ENCODE results near the gene MAP2K6.

Gene MAP2K6

DNA sequence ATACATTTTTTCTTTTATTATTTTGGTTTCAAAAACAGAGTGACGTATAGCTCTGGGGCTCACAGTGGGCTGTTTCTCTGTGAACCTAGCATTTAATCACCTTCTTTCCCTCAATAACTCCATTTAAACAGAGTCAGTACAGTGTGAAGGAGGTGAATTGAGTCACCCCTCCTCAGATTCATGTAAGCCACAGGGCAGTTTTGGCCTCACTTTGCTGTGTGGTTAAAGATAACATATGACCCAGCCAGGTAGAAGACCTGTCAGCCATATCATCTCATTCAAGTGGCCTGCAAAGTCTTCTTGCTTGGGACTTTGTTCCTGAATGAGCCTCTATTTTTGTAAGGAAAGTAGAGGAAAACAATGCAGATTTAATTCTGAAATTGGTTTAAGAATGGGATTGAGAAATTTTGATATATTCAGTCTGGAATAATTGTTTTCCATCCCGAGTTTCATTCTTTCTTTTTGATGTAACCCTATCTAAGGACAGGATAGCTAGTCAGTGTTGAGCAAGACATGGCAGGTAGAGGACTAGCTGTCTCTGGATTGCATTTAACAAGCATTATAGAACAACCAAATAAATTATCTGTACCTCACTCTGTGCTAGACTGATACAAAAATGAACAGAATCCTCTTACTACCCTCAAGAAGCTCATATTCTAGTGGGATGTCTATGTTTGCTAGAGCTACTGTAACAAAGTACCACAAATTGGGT, 13.1 kb downstream of the MAP2K6 start:
- DNase-seq = no peak

DNA sequence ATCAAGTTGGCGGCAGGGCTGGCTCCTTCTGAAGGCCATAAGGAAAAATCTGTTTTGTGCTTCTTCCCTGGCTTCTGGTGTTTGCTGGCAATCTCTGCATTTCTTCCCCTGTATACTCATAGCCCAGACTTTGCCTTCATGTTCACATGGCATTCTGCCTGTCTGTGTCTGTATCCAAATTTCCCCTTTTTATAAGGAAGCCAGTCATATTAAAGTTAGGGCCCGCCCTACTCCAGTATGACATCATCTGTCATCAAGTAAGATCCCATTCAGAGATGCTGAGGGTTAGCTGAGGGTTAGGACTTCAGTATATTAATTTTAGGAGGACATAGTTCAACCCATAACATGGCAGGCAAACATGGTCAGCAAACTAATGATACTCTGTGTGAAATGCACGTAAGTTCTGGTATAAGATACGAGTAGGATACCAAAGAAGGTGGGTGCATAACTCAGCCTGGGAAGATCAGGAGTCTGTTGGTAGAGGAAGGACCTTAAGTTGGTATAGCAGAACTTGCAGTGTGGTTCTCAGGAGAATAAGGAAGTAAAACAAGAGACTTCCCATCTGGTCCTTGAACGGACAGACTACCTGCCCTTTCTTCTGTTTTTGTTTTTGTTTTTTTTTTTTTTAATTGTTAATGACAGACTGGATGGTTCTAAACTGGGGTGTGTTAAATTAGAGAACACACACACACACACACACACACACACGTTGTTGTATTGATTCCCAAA, 13.9 kb downstream of the MAP2K6 start:
- no peak for DNase-seq

DNA sequence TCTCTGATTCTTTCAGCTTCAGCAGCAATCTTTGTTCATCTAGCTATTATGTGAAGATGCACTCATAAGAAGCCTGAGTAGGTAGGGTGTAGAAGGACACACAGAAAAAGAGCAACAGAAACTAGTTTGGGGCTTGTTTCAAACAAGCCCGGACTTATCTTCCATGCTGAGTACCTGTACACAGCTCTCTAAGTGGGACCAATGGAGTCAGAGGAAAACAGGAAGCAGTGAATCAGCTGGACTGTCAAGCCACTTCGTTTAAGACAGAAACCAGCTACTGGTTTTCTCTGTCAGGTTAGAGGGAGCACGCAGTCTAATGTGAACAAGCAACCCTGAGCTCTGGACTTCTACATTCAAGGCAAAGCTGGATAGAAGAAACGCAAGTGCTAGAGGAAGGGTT, 16.0 kb downstream of the MAP2K6 start:
- DNase-seq = no peak

DNA sequence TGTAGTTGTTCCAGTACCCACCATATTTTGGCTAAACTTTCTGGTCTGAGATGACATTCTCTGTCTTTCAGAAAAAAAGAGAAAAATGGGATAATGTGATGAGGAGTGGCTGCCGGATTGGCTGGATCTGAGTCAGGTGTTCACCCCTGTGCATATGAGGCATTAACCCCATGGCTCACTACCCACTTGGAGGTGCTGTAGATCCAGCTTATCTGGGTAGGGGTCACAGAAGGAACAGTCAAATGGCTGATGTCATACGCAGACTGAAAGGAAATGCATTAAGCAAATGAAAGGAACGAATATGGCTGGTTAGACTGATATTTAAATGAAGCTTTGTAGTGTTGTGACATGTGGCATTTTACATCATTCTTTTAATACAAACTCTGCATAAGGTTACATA, 17.3 kb downstream of the MAP2K6 start:
- no peak for DNase-seq

GRCh38 chr17:69433093-69433492, 18.6 kb downstream of the MAP2K6 start:
- DNase-seq = no peak

GRCh38 chr17:69434164-69434579, 19.7 kb downstream of the MAP2K6 start:
- no peak for DNase-seq

- DNase-seq = no peak
These were observed 21.6 kb downstream of the MAP2K6 start for GRCh38 chr17:69435971-69436696.

- DNase-seq = no peak
These were observed 23.0 kb downstream of the MAP2K6 start for GRCh38 chr17:69437475-69437874.

DNA sequence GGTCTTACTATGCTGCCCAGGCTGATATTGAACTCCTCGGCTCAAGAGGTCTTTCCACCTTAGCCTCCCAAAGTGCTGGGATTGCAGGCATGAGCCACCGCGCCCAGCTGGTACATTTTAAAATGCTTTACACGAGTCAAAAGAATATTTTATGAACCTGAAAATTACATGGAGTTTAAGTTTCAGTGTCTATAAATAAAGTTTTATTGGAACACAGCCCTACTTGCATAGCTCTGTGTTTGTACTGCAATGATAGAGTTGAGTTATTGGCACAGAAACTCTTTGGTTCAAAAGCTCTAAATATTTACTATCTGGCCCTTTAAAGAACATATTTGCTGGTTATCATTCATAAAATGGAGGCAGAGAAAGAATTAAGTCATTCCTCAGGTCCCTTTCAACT, 24.3 kb downstream of the MAP2K6 start:
- DNase-seq = no peak

DNA sequence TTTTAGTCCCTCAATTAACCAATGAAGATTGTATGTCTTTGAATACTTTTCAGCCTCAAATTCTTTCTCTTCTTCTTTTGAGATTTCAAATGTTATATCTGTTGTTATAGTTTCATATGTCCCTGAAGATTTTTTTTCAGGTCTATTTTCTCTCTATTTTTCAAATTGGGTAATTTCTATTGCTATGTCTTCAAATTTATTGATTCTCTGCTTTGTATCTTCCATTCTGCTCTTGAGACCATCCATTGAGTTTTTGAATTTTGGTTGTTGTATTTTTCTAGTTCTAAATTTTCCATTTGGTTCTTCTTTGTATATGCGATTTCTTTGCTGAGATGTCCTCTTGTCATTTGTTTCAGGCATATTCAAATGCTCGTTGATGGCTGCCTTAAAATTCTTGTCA, 26.7 kb downstream of the MAP2K6 start:
- no peak for DNase-seq

DNA sequence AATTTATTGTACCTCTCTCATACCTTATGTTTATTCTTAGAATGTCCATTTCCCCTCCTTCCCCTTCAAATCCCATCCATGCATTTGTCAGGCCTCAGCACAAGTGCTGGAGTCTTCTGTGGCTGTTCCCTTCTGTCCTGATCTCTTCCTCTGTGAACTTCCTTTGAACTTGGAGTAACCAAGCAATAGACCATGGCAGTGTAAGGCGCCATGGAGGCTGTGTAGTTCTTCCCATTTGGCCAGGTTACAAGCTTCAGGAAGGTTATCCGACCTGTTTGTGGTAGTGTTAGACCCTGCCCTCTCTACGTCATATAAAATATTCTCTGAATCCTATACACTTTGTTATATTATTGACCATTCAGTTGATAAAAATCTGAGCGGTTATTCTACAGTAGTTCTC, 28.6 kb downstream of the MAP2K6 start:
- no peak for DNase-seq

- no peak for DNase-seq
These were observed 29.5 kb downstream of the MAP2K6 start for GRCh38 chr17:69444023-69444422.

DNA sequence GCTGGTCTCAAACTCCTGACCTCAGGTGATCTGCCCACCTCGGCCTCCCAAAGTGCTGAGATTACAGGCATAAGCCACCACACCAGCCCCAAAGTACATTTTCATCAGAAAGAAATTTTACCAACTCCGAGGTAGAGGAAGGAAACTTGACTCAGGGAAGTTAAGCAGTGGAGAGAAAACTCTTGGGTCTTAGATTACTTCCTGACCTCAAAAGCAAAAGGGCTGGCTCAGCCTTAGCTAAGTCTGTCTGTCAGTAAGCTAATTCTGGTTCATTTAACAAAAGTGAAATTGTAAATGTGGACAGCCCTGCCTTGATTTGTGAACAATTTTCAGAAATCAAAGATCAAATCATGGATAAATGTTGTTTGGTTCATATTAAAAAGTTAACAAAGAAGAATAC, 30.6 kb downstream of the MAP2K6 start:
- no peak for DNase-seq

DNA sequence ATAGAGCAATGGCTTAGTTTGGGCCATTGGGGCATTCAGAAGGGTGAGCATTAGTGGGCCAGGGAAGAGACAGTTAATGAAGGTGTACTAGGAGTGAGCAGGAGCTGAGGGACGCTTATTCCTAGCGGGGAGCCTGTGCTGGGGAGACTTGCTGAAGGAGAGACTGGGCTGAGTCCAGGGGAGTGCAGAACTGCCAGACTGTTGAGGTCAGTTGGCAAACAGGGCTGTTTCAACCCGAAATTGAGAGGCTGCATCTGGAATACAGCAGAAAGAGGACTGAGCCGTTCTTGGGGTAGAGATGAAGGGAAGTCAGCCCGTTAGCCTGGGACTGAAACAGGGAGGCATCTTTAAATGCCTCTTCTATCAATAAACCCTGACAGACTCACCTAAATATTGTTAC, 33.2 kb downstream of the MAP2K6 start:
- DNase-seq = peak; percentile 54

DNA sequence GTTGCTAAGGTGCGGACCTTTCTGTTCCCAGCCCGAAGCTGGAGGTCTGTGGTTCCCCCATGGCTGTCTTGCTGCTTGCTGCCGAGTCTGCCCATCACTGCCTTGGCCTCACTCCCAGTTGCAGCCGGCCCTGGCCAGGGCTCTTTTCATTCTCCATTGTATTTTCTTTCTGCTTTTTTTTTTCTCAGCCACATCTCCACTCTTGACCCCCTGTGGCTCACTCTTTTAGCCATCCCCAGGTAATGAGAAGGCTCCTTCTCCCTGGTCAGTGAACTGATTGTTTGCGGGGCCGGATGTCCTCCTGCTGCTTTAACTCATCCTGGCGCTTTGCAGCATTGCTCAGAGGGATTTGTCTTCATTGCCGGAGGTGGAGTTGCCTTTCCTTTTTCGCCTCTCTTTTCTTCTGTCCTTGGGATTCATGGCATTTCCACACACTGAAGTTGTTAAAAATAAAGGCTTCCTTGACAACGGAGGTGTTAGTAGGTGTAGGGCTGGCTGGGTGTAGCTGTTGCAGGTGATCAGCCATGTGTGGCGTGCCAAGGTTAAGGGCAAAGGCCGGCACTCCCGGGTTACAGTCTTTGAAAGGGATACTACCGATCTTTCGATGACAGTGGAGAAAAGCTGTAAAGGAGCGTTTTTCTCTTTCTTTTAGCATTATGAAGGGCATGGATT, 34.1 kb downstream of the MAP2K6 start:
- DNase-seq = peak; percentile 60

- no peak for DNase-seq
These were observed 35.6 kb downstream of the MAP2K6 start for GRCh38 chr17:69450131-69450530.

DNA sequence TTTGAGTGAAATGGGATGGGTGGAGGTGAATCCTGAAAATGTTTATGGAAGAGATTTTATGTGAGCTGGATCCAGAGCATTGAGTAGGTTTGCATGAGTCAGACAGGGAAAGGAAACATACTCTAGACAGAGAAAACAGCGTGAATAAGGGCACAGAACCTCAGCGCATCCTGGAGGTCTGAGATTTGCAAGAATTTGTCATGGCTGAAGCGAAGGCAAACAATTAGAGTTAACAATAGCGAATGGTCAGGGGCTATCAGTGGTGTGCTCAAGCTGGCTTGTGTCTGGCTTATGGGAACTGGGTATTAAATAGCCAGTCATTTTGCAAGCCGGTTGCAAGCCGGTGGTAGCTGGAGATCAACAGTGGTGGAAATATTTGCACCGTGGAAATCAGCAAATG, 36.4 kb downstream of the MAP2K6 start:
- no peak for DNase-seq

GRCh38 chr17:69451416-69452394, 37.2 kb downstream of the MAP2K6 start:
- DNase-seq = no peak

DNA sequence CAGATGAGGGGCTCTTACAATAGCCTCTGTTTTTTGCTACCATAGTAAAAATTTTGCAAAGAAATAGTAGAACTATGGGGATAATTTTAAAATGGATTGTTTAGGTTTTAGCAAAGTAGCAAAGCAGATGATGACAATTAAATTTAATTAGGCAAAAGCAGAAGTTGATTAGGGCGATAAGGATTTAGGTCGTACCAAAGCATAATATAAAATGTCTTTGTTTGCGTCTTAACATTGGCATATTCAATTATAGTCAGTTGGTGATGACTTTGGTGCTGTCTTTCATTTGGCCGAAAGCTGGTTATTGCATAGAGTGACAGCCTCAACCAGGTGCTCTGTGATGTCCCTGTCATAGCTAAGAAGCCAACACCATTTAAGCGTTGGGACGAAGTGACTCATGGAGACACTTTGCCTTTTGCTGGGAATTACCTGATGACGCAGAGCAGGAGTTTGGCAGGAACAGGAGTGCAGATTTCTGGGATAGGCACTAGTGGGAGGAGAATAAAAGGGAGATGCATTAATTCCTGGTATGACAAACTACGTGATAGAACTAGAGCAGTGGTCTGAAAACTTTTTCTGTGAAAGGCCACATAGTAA, 38.3 kb downstream of the MAP2K6 start:
- DNase-seq = no peak

DNA sequence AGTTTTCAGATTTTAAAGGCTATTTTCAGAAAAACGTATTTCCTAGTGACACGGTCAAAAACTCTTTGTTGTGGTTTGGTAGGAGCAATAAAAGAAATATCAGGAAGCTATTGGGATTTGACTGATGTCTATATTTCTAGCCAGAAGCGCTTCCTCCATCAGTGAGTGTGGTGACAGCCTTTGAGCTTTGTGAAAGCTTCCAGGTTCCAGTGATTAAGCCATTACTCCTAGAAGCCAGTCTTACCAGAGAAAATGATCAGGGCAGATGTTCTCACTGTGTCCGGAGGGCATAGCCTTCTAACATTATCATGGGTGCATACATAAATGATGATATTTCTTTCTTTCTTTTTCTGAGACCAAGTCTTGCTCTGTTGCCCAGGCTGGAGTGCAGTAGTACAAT, 39.6 kb downstream of the MAP2K6 start:
- DNase-seq = no peak

DNA sequence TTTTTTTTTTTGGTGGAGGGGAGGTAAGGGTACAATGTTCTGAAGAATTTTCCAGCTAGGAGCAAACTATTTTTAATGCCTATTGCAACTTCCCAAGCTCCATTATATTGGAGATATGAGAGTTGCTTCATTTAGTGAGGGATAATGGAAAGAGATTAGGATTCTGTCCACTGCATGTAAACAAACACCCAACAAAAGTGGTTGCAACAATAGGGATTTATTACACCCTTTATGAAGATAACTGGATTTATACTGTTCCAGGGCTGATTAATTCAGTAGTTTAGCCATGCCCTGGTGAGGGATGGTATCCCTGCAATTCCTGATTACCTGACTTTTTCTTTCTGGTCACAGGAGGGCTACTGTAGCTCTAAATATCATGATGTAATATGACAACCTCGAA, 40.5 kb downstream of the MAP2K6 start:
- no peak for DNase-seq

- no peak for DNase-seq
These were observed 43.1 kb downstream of the MAP2K6 start for GRCh38 chr17:69457603-69458002.

All from right forelimb (tissue), 1 donor.